Renal cortex interstitium (tissue), 11 donors: ENCODE results near the gene ARL4A. TPM values are rescaled to one million over a fixed set of nuclear protein-coding genes. Genes with fewer than 3 reads are reported as not detected.
"Not testable (repeated sequence)": the region's sequence is repeated elsewhere in the genome, so short reads cannot be mapped to it uniquely, and the experiment has no call there.

Experiments used
- DNase-seq, 11 donors: peaks; one replicate each; pipeline ENCODE4 v3.0.0-alpha.2; 2013; ENCODE audit warnings: low read depth in 9 of 11, low spot score in 4 of 11; ENCODE audit errors: extremely low read depth in 1 of 11
- polyA plus RNA-seq, 3 donors: library from polyadenylated mRNA; unstranded; fragments of 120-200 nt; gene quantifications; one replicate each; pipeline ENCODE4 v1.2.1, GENCODE V29; 2013; ENCODE audit not compliant: insufficient read length in 3 of 3

Gene ARL4A
- polyA plus RNA-seq, 3 donors: 28.9 to 35.5 (median 29.3) TPM

DNA sequence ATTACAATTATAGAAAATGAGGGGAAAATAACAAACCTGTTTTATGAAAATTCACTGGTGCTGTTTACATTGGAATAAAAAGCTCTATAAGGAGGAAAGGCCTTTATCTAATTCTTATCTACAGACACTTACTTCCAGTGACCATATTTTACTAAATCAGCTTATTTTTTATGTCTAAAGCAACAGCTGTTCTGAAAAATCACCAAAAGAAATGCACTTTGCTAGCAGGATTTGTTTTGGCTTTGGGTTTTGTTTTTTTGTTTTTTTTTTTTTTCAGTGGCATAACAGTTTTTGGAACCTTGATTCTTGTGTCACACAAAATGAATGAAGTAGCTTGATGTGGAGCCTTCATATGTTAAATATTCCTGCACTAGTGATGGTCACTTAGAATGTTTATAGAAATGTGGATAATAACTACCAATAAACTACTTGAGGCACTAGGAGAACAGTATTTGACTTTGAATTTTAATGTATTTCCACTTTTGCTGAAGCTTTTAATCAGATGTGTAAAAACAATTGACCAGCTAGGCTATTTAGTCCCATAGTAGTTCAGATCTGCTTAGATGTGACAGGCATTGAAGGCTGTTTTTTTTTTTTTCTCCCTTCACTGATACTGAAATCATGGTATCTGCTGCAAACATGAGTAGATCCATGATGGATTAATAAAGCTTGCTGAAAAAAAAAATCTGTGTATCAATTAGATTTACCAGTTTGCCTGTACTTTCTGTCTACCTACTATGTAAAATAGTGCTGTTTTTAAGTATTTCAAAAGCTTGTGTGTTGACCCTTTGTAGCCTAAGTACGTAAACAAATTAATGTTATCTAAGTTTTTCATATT, 2.8 kb downstream of the ARL4A start:
- DNase-seq: no peak

- not testable (repeated sequence) for DNase-seq
These were observed 4.0 kb downstream of the ARL4A start for GRCh38 chr7:12691388-12691787.

DNA sequence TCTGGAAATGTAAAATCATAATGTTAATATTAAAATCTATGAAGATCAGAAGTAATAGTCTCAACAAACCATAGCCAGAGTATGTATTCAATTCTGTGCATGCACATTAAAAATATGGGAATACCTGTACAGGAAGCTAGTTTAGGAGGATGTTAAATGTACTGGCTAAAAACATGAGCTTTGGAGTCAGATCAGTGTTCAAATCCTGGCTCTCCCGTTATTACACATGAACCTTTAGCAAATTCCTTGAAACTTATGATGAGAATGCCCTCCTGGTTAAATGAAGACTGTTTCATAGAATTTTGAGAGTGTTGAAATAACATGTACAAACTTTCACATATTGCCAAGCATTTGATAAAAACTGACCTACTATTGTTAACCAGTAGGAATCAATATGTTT, 4.6 kb downstream of the ARL4A start:
- no peak for DNase-seq

- DNase-seq: no peak
These were observed 5.2 kb downstream of the ARL4A start for GRCh38 chr7:12692479-12693259.

GRCh38 chr7:12694817-12695216, 7.4 kb downstream of the ARL4A start:
- DNase-seq: no peak

- no peak for DNase-seq
These were observed 8.5 kb downstream of the ARL4A start for GRCh38 chr7:12695965-12696364.

DNA sequence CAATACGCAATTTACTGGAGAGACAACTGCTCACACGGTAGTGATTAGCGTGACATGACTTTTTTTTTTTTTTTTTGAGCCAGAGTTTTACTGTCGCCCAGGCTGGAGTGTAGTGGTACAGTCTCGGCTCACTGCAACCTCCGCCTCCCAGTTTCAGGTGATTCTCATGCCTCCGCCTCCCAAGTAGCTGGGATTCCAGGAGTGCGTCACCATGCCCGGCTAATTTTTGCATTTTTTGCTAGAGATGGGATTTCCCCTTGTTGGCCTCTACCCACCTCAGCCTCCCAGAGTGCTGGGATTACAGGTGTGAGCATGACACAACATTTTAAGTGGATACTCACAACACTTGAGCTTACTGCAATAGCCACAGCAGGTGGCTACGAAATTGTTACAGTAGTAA, 11.9 kb downstream of the ARL4A start:
- no peak for DNase-seq

- DNase-seq: no peak
These were observed 14.0 kb downstream of the ARL4A start for GRCh38 chr7:12701433-12701832.

DNA sequence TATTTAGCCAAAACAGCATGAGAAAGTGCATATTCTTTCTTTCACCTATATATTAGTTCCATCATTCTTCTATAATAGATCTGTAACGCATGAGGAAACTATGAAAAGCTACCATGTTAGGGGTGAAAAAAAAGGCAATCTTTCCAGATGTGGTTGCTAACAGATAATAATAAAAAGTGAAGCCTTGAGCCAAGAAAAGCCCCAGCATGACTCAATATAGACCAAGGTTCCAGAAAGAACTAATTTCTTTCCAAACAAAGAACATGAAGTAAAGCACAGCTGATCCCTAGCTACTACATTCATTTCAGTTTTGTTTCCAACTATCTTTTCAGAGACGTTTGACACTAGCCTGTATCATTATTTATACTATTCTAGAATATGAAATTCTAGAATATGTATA, 16.4 kb downstream of the ARL4A start:
- no peak for DNase-seq

GRCh38 chr7:12705878-12706277, 18.4 kb downstream of the ARL4A start:
- DNase-seq: no peak

DNA sequence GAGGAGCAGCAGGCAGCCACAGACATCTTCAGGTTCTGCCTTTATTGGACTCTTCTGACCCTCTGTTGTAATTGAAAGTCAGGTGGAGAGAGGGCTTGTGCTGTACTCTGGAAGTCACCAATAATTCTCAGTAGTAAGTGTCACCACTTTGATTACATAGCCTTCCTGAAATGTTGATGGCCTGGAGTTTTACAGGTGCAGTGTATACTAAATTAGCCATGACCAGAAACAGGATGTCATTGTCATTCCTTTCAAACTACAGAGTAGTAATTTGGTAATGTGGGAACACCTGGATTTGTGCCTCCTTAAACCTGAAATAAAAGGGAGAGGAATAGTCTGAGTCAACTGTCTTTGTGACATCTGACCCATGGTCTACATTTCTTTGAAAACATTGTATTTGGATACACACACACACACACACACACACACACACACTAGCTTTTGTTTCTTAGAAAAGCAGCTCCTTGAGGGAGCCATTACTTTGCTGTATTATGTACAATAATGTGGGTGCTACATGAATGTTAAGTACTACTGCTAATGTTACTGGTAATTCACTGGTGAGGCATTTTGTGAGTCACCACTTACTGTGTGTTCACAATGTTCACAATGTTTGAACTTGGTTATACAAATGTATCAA, 19.6 kb downstream of the ARL4A start:
- no peak for DNase-seq

DNA sequence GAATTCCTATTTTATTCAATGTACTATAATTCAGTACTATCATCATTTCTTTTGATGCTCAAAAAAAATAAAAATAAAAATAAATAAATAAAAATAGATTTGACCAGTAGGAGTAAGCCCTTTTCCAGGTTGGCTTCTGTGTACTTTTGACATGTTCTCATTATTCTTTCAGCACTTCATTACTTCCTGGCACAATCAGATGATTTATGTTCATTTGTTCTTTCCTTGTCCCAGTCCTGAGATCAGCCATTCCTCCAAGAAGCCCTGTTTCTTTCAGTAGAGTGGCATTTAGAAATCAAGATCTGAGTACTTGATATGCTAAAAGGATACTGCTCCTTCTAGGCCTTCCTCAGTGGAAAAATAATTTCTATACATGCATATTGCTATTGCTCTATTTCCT, 20.9 kb downstream of the ARL4A start:
- no peak for DNase-seq

DNA sequence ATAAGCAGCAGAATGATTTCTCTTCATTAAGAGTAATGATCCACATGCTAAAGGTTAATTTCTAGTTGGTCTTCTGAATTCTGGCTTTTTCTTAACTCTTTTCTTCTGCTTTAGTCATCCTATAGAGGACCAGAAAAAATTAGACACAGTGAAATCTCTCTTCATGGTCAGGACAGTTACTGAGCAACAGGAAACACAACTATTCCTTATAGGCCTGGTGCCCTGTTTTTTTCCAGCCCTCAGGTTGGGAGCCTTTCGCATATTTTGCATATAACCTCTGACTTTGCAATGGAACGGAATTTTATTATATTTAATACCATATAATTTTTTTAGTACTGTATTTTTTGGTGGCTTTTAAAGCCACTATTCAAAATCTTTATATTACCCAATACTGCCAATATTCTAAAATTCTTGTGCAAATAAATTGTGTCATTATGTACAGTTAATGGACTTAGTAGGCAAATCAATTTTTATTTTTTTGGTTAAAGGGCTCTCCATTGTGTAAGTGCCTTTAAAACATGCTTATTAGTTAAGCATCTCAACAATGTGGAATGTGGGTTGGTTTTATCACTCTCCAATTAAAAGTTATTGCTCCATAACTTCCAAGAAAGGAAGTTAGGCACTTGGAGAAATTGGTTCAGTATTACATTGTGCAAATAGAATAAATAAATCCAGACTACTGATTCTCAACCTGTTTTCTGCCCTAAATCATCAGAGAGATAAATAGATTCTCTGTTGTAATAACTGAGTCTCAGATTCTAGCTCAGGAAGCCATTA, 22.5 kb downstream of the ARL4A start:
- no peak for DNase-seq

DNA sequence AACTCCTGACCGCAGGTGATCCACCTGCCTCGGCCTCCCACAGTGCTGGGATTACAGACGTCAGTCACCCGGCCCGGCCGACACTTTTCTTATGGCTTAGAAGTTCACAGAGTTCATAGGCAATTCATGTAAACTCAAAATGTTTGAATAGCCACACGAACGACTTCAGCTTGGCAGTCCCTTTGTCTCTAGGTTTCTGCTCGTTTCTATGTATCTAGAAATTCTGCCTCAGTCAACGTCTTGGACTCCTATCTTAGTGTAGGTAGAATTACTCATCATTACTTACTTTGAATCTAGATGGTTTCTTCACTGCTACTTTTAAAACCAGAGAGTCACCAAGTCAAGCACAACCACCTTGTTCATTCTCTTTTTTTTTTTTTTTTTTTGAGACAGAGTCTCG, 23.7 kb downstream of the ARL4A start:
- DNase-seq: no peak

GRCh38 chr7:12712236-12712635, 24.8 kb downstream of the ARL4A start:
- DNase-seq: no peak

- DNase-seq: no peak
These were observed 26.4 kb downstream of the ARL4A start for GRCh38 chr7:12713625-12714378.

DNA sequence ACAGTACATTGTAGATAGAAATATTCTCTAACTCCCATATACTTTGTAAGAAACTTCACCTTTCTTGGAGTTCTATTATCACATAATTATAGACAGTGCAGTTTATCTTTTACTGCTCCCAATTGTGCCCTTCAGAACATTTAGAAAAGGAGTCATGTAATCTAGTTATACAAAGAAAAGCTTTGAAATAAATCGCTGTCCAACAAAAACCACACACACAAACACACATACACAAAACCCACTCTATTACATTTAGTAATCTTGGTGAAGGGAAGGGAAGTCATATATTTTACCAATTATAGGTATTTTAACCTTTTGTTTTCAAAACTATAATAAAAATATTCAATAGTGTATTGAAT, 26.9 kb downstream of the ARL4A start:
- DNase-seq: no peak

DNA sequence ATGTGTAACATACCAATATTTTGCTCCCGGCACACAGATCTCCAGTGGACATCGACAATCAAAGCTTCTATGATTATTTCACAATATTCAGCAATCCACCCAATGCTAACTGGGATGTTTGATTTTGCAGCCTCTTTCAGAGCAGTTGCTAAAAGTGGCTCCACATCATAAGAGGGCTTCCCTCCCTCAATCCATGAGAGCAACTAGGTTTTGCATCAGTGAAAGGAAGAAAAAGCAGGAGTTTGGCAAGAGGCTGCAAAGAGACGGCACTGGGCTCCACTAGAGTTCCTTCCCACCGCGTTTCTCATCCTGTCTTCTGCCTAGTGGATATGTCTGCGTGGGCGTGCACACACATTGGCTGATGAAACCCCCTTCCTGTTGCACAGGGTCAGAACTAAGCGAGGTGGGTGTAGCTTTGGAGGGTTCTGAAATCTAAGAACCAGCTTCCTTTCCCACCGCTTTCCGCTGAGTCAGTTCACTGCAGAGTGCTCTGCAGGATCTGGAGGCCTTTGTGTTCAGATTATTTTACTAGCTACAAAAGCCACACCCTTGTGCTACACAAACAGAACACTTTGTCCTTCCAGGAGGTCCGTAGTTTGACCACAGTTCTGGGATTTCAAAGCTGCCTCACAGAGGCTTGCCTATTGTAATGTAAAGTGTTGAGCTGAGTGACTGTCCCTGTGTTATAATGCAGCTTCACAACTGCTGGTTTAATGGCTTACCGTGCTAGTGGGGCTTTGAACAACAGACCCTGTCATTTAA, 28.1 kb downstream of the ARL4A start:
- DNase-seq: peak in 3 of 11 donors; percentile 31 to 38 (median 37)
